GM18505 (cell line): Measurements from ENCODE around the gene AKAP12.
"Not testable (repeated sequence)": the region's sequence is repeated elsewhere in the genome, so short reads cannot be mapped to it uniquely, and the experiment has no call there.

Experiments
- ATAC-seq: cut with Tn5 transposase; IDR thresholded peaks from one replicate; pipeline ENCODE4 v1.9.1; 2021; ENCODE audit not compliant: unreplicated experiment
- POLR2A ChIP-seq: IDR thresholded peaks from 4 replicates; pipeline ENCODE4 v1.6.1; 2011; ENCODE audit warnings: borderline replicate concordance; ENCODE audit not compliant: insufficient read depth, insufficient read length; ENCODE audit errors: extremely low read depth

Gene AKAP12

GRCh38 chr6:151365233-151365632, 125.5 kb downstream of the AKAP12 start:
- TF ChIP-seq POLR2A = no peak
- no peak for ATAC-seq

DNA sequence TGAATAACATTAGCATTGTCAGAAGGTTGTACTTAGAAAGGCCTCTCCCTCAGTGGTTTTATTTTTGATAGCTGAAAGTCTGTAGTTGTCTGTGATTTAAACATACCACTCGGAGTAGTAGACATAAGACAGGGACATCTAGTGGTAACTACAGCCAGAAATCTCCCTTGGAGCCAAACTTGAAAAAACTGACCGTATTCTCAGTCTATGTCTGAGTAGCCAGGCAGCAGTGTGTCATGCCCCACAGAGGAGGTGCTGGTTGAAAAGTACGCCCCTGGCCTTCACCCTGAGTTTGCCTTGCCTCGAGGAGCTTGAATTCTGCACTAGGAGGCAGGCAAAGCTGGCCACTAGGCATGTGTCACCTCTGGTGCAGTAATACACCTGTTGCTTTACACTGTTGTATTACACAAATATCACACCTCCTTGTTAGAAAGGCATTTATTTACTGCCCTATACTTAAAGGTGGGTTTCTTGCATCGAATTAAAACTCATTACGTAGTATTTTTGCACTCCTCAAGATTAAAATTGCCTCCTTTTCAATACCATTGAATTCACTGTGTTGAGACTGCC, 130.8 kb downstream of the AKAP12 start:
- no peak for TF ChIP-seq POLR2A
- no peak for ATAC-seq

DNA sequence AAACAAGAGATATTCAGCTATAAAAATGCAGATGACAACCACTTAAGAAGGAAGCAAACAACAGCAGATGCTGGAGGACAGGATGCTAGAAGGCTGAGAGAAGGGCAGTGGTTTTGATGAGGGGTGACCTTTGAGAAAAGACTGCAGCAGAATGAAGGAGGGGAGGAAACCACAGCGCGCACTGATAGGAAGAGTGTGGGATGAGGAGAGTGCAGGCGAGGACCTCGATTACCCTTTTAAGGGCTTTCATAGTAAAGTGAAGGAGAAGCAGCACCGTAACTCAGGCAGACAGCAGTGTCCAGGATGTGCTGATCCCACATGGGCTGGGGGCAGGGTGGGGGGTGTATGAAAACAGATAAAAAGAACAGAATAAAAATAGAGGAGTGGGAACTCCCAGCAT, 132.4 kb downstream of the AKAP12 start:
- TF ChIP-seq POLR2A = no peak

GRCh38 chr6:151374036-151374683, 134.4 kb downstream of the AKAP12 start:
- no peak for TF ChIP-seq POLR2A
- ATAC-seq = no peak

More for the DNA sequence above, 132.4 kb downstream of the AKAP12 start:
- no peak for ATAC-seq

GRCh38 chr6:151375833-151376232, 136.1 kb downstream of the AKAP12 start:
- no peak for TF ChIP-seq POLR2A
- ATAC-seq = no peak

GRCh38 chr6:151376440-151376839, 136.7 kb downstream of the AKAP12 start:
- peak; percentile 45 for ATAC-seq
- no peak for TF ChIP-seq POLR2A

- no peak for TF ChIP-seq POLR2A
- ATAC-seq = no peak
These were observed 137.3 kb downstream of the AKAP12 start for GRCh38 chr6:151377095-151377494.

- TF ChIP-seq POLR2A = no peak
- peak; percentile 62 for ATAC-seq
These were observed 140.4 kb downstream of the AKAP12 start for GRCh38 chr6:151379933-151380847.

GRCh38 chr6:151380848-151381205, 141.1 kb downstream of the AKAP12 start:
- ATAC-seq = peak; percentile 5
- no peak for TF ChIP-seq POLR2A

DNA sequence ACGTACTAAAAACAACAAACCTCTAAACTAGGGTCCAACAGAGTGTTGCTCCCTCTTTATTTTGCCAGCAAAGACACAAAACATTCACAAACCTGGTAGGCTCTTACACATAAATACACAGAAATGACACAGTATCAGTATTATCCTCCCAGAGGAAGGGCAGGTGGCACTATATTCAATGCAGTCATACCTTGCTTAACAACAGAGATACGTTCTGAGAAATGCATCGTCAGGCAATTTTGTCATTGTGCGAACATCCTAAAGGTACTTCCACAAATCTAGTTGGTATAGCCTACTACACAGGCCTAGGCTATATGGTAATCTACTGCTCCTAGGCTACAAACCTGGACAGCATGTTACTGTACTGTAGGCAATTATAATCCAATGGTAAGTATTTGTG, 142.0 kb downstream of the AKAP12 start:
- no peak for TF ChIP-seq POLR2A
- no peak for ATAC-seq

- ATAC-seq = not testable (repeated sequence)
These were observed 142.9 kb downstream of the AKAP12 start for GRCh38 chr6:151382631-151383030.

- ATAC-seq = no peak
- TF ChIP-seq POLR2A = no peak
These were observed 144.4 kb downstream of the AKAP12 start for GRCh38 chr6:151384151-151384550.

DNA sequence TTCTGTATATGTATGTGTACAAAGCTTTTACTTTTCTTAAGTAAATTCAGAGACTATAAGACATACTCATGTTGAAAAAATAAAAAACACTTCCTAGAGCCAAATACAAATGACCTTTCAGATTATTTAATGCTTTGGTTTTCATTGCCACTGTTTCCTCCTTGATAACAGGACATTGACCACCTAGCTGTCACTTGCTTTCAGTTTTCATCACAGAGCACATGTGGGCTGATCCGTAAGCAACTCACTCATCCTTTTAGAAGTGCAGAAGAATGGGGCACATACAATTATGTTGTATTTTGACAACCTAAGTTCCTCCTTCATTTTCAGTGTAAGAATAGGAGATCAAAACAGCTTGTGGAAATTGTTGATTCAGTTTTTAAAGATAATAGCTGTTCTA, 145.4 kb downstream of the AKAP12 start:
- ATAC-seq = no peak
- TF ChIP-seq POLR2A = no peak
